Mesenchymal stem cell (in vitro differentiated cells and primary cell): ENCODE measurements around the gene PTPRD.

Experiments used
- DNase-seq: peaks from one replicate; pipeline ENCODE4 v3.0.0-alpha.2; 2013
- H2AFZ ChIP-seq: one replicate; pipeline ENCODE4 v1.6.1; 2013; ENCODE audit warnings: low read depth, mild to moderate bottlenecking, control low read depth, inconsistent platforms, low read length, moderate library complexity
- H2AK5ac ChIP-seq: 2 replicates; pipeline ENCODE4 v1.6.1; 2013; ENCODE audit warnings: low read length, moderate library complexity, mild to moderate bottlenecking, inconsistent platforms; ENCODE audit not compliant: severe bottlenecking
- H2BK120ac ChIP-seq: one replicate; pipeline ENCODE4 v1.6.1; 2013; ENCODE audit warnings: low read depth, mild to moderate bottlenecking, inconsistent platforms, low read length, moderate library complexity
- H2BK12ac ChIP-seq, 2 experiments: one replicate each; pipeline ENCODE4 v1.6.1; 2013; ENCODE audit warnings: inconsistent platforms in 2 of 2, low read length in 2 of 2, mild to moderate bottlenecking in 2 of 2, moderate library complexity in 2 of 2, control low read depth in 1 of 2
- H2BK15ac ChIP-seq: one replicate; pipeline ENCODE4 v1.6.1; 2013; ENCODE audit warnings: mild to moderate bottlenecking, low read depth, inconsistent platforms; ENCODE audit not compliant: poor library complexity, severe bottlenecking
- H2BK5ac ChIP-seq: 2 replicates; pipeline ENCODE4 v1.6.1; 2013; ENCODE audit warnings: low read depth, mild to moderate bottlenecking, low read length, control low read depth, inconsistent platforms; ENCODE audit not compliant: poor library complexity, severe bottlenecking
- H3K14ac ChIP-seq, 2 experiments: one replicate each; pipeline ENCODE4 v1.6.1; 2013; ENCODE audit warnings: inconsistent platforms in 2 of 2, low read length in 2 of 2, control low read depth in 1 of 2, mild to moderate bottlenecking in 1 of 2, moderate library complexity in 1 of 2
- H3K18ac ChIP-seq, 2 experiments: one replicate each; pipeline ENCODE4 v1.6.1; 2013; ENCODE audit warnings: inconsistent platforms in 2 of 2, low read length in 2 of 2, control low read depth in 1 of 2, low read depth in 1 of 2, mild to moderate bottlenecking in 1 of 2
- H3K23ac ChIP-seq, 2 experiments: one replicate each; pipeline ENCODE4 v1.6.1; 2013; ENCODE audit warnings: inconsistent platforms in 2 of 2, low read length in 2 of 2, mild to moderate bottlenecking in 2 of 2, moderate library complexity in 2 of 2, control low read depth in 1 of 2
- H3K27ac ChIP-seq: 2 replicates; pipeline ENCODE4 v1.5.1; 2013; ENCODE audit warnings: mild to moderate bottlenecking, moderate library complexity, low read length, control low read depth, inconsistent platforms; ENCODE audit not compliant: poor library complexity, severe bottlenecking
- H3K27me3 ChIP-seq, 2 experiments: 2 replicates each; pipeline versions ENCODE4 v1.6.1 to v1.7.0; 2013; ENCODE audit warnings: low read length in 2 of 2, mild to moderate bottlenecking in 2 of 2, moderate library complexity in 2 of 2, control low read depth in 1 of 2, inconsistent platforms in 1 of 2; ENCODE audit not compliant: control insufficient read depth in 1 of 2, insufficient read depth in 1 of 2
- H3K36me3 ChIP-seq, 2 experiments: 2 replicates each; pipeline versions ENCODE4 v1.6.1 to v1.7.0; 2013; ENCODE audit warnings: low read length in 2 of 2, control low read depth in 1 of 2, inconsistent platforms in 1 of 2, low read depth in 1 of 2, mild to moderate bottlenecking in 1 of 2; ENCODE audit not compliant: insufficient read depth in 2 of 2, control insufficient read depth in 1 of 2
- H3K4ac ChIP-seq, 2 experiments: one replicate each; pipeline ENCODE4 v1.6.1; 2013; ENCODE audit warnings: inconsistent platforms in 2 of 2, low read length in 2 of 2, mild to moderate bottlenecking in 2 of 2, moderate library complexity in 2 of 2, control low read depth in 1 of 2, low read depth in 1 of 2
- H3K4me1 ChIP-seq: 2 replicates; pipeline ENCODE4 v1.6.1; 2013; ENCODE audit warnings: low read depth, low read length, control low read depth; ENCODE audit not compliant: control insufficient read depth, insufficient read depth
- H3K4me2 ChIP-seq: 2 replicates; pipeline ENCODE4 v1.6.1; 2013; ENCODE audit warnings: low read length, mild to moderate bottlenecking, inconsistent platforms; ENCODE audit not compliant: poor library complexity, severe bottlenecking
- H3K4me3 ChIP-seq, 2 experiments: 2 replicates each; pipeline versions ENCODE4 v1.5.1 to v1.7.0; 2013; ENCODE audit warnings: low read length in 2 of 2, mild to moderate bottlenecking in 2 of 2, control low read depth in 1 of 2, low read depth in 1 of 2; ENCODE audit not compliant: insufficient read depth in 1 of 2
- H3K79me1 ChIP-seq: replicated peaks from 2 replicates; pipeline ENCODE4 v1.6.1; 2013; ENCODE audit warnings: mild to moderate bottlenecking, control low read depth, low read length, inconsistent platforms; ENCODE audit not compliant: poor library complexity, severe bottlenecking
- H3K9ac ChIP-seq: 2 replicates; pipeline ENCODE4 v1.7.0; 2013; ENCODE audit warnings: mild to moderate bottlenecking, low read length, moderate library complexity
- H3K9me3 ChIP-seq: 2 replicates; pipeline ENCODE4 v1.7.0; 2013; ENCODE audit warnings: mild to moderate bottlenecking, low read length; ENCODE audit not compliant: control insufficient read depth
- H4K8ac ChIP-seq: one replicate; pipeline ENCODE4 v1.6.1; 2013; ENCODE audit warnings: inconsistent platforms, mild to moderate bottlenecking, low read length, moderate library complexity
- H4K91ac ChIP-seq: one replicate; pipeline ENCODE4 v1.6.1; 2013; ENCODE audit warnings: mild to moderate bottlenecking, low read length, inconsistent platforms
- WGBS: methylation state at CpG from one replicate; pipeline ENCODE4 v1.1.7; 2013; ENCODE audit warnings: mixed read lengths; 5-methylcytosine and 5-hydroxymethylcytosine counted together

The PTPRD gene

GRCh38 chr9:8907868-8908267 is 1704.9 kb downstream of the PTPRD start:
- no peak overlapping the region for H3K9ac ChIP-seq
- no peak overlapping the region for H3K18ac ChIP-seq
- no peak overlapping the region for H2BK5ac ChIP-seq
- H3K27me3 ChIP-seq: no peaks in the 10 kb centered on the region
- no peak overlapping the region for H3K4ac ChIP-seq
- DNase-seq: peak; percentile 18
- no peak overlapping the region for H4K91ac ChIP-seq
- H2BK12ac ChIP-seq: no peak overlapping the region
- no peak overlapping the region for H2BK120ac ChIP-seq
- peak overlapping the region; percentile 47 for H3K27ac ChIP-seq
- H3K4me3 ChIP-seq: no peak overlapping the region
- no peak overlapping the region for H4K8ac ChIP-seq
- no peak overlapping the region for H3K14ac ChIP-seq
- no peak overlapping the region for H2AFZ ChIP-seq
- no peak overlapping the region for H2AK5ac ChIP-seq
- no peaks in the 10 kb centered on the region for H3K4me1 ChIP-seq
- H3K23ac ChIP-seq: no peak overlapping the region
- H3K36me3 ChIP-seq: no peaks in the 10 kb centered on the region
- H3K9me3 ChIP-seq: no peaks in the 10 kb centered on the region
- no peak overlapping the region for H2BK15ac ChIP-seq
- no peak overlapping the region for H3K4me2 ChIP-seq
- H3K79me1 ChIP-seq: no peaks in the 10 kb centered on the region

- Histone ChIP-seq H3K9ac (no peak overlapping the region), H2BK120ac (no peak overlapping the region), H3K27ac (no peak overlapping the region), H2BK15ac (no peak overlapping the region), H2BK12ac (no peak overlapping the region), H3K23ac (no peak overlapping the region), H2AK5ac (no peak overlapping the region), H4K8ac (no peak overlapping the region), H3K4me2 (no peak overlapping the region), H3K4ac (no peak overlapping the region), H2AFZ (no peak overlapping the region), H3K79me1 (no peaks in the 10 kb centered on the region), H3K18ac (no peak overlapping the region), H3K4me3 (no peak overlapping the region), H4K91ac (no peak overlapping the region), H3K4me1 (no peaks in the 10 kb centered on the region), H3K9me3 (no peaks in the 10 kb centered on the region), H3K36me3 (no peaks in the 10 kb centered on the region), H3K27me3 (no peaks in the 10 kb centered on the region), H2BK5ac (no peak overlapping the region), H3K14ac (no peak overlapping the region)
- DNase-seq: no peak
- WGBS: 100% methylated on average over 1 of the region's 3 CpGs
Measured at GRCh38 chr9:8905731-8906130, 1707.1 kb downstream of the PTPRD start.

GRCh38 chr9:8904771-8905515 is 1707.9 kb downstream of the PTPRD start:
- H3K4me3 ChIP-seq: no peak overlapping the region
- no peak for DNase-seq
- 86% methylated on average over 7 of the region's 8 CpGs for WGBS
- H3K36me3 ChIP-seq: no peaks in the 10 kb centered on the region
- no peak overlapping the region for H4K8ac ChIP-seq
- no peak overlapping the region for H3K9ac ChIP-seq
- no peak overlapping the region for H2AK5ac ChIP-seq
- H2BK12ac ChIP-seq: no peak overlapping the region
- no peak overlapping the region for H2BK120ac ChIP-seq
- no peaks in the 10 kb centered on the region for H3K4me1 ChIP-seq
- H4K91ac ChIP-seq: no peak overlapping the region
- no peaks in the 10 kb centered on the region for H3K9me3 ChIP-seq
- H3K18ac ChIP-seq: no peak overlapping the region
- H3K27me3 ChIP-seq: no peaks in the 10 kb centered on the region
- H2BK5ac ChIP-seq: no peak overlapping the region
- H3K23ac ChIP-seq: no peak overlapping the region
- no peaks in the 10 kb centered on the region for H3K79me1 ChIP-seq
- H2AFZ ChIP-seq: no peak overlapping the region
- H2BK15ac ChIP-seq: no peak overlapping the region
- no peak overlapping the region for H3K4ac ChIP-seq
- H3K27ac ChIP-seq: no peak overlapping the region
- H3K4me2 ChIP-seq: no peak overlapping the region
- H3K14ac ChIP-seq: no peak overlapping the region

- H3K79me1 ChIP-seq: no peaks in the 10 kb centered on the region
- no peak overlapping the region for H3K27ac ChIP-seq
- H4K91ac ChIP-seq: no peak overlapping the region
- no peak overlapping the region for H3K4me2 ChIP-seq
- H3K18ac ChIP-seq: no peak overlapping the region
- H2BK15ac ChIP-seq: no peak overlapping the region
- H2BK5ac ChIP-seq: no peak overlapping the region
- no peak overlapping the region for H2BK120ac ChIP-seq
- no peaks in the 10 kb centered on the region for H3K9me3 ChIP-seq
- no peak overlapping the region for H3K4me3 ChIP-seq
- H3K27me3 ChIP-seq: no peaks in the 10 kb centered on the region
- no peak overlapping the region for H3K4ac ChIP-seq
- no peak overlapping the region for H2AK5ac ChIP-seq
- H3K14ac ChIP-seq: no peak overlapping the region
- no peaks in the 10 kb centered on the region for H3K36me3 ChIP-seq
- no peak overlapping the region for H2AFZ ChIP-seq
- no peak overlapping the region for H4K8ac ChIP-seq
- H3K4me1 ChIP-seq: no peaks in the 10 kb centered on the region
- WGBS: 82% methylated on average over 3 of the region's 5 CpGs
- no peak overlapping the region for H3K23ac ChIP-seq
- H2BK12ac ChIP-seq: no peak overlapping the region
- no peak for DNase-seq
- no peak overlapping the region for H3K9ac ChIP-seq
Measured at GRCh38 chr9:8903077-8903476, 1709.7 kb downstream of the PTPRD start.
